Measurements from ENCODE around the gene RAB11A.

- TF ChIP-seq, protein P1, sequence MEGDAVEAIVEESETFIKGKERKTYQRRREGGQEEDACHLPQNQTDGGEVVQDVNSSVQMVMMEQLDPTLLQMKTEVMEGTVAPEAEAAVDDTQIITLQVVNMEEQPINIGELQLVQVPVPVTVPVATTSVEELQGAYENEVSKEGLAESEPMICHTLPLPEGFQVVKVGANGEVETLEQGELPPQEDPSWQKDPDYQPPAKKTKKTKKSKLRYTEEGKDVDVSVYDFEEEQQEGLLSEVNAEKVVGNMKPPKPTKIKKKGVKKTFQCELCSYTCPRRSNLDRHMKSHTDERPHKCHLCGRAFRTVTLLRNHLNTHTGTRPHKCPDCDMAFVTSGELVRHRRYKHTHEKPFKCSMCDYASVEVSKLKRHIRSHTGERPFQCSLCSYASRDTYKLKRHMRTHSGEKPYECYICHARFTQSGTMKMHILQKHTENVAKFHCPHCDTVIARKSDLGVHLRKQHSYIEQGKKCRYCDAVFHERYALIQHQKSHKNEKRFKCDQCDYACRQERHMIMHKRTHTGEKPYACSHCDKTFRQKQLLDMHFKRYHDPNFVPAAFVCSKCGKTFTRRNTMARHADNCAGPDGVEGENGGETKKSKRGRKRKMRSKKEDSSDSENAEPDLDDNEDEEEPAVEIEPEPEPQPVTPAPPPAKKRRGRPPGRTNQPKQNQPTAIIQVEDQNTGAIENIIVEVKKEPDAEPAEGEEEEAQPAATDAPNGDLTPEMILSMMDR (IDR thresholded peaks at IDR 0.05 in 2 of 3, conservative IDR thresholded peaks at IDR 0.05 in 1 of 3; ENCODE audit: insufficient read depth in 2 of 3, low read depth in 1 of 3, low read length in 3 of 3): no peak
- TF ChIP-seq GABPA (tag; conservative IDR thresholded peaks at IDR 0.05; ENCODE audit: low read depth): no peak
- TF ChIP-seq TEAD1 (CRISPR knock-in tag; IDR thresholded peaks at IDR 0.05): no peak
- no peak for TF ChIP-seq SRSF1 (IDR thresholded peaks at IDR 0.05; ENCODE audit: low read depth, low read length)
- no peak for TF ChIP-seq ZNF780A (CRISPR knock-in tag; IDR thresholded peaks at IDR 0.05)
- TF ChIP-seq ZSCAN29 (IDR thresholded peaks at IDR 0.05): no peak
Measured at GRCh38 chr15:65908876-65909275, 39.6 kb downstream of the RAB11A start.

Measured in K562 (cell line).